T-helper 1 cell (primary cell): ENCODE results near the gene CLCN5.

ENCODE experiments used
- DNase-seq, 5 donors: peaks; one replicate each; pipeline ENCODE4 v3.0.0-alpha.2; 2012 to 2020

Gene CLCN5

DNA sequence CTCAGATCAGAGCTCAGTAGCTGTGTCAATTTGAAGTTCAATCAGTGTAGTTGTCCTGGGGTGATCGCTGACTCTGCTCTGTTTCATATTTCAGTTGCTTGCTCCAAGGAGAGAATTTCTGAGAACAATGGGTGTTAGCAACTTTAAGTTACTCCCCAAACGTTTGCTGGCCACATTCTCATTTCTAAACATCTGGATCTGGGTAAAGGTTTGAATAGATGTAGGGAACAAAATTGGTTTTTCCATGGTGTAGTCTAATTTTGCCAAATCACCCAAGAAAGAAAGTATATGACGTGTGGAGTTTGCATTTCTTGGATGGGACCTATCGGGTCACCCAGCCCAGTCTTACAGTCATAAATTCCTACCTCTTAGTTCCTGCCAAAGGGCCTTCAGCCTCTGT lies 174.7 kb downstream of the CLCN5 start:
- no peak for DNase-seq

DNA sequence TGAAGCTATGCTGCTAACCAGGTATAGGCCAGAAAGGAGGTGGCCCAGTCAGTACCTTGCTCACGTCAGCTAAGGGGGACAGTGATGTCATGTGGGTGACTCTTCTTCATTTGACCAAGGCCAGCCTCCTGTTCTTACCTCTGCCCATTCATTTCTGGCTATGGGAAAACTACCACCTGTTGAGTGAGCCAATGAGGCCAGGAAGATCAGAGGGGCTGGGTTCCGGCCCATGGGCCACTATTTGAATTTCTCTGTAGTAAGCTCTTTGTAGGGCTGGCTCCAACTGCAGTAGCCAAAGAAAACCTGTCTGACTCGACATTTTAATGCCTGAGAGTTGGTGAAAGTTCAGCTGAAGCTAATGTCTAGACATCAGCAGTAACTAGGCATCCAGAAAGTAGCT lies 175.8 kb downstream of the CLCN5 start:
- no peak for DNase-seq

DNA sequence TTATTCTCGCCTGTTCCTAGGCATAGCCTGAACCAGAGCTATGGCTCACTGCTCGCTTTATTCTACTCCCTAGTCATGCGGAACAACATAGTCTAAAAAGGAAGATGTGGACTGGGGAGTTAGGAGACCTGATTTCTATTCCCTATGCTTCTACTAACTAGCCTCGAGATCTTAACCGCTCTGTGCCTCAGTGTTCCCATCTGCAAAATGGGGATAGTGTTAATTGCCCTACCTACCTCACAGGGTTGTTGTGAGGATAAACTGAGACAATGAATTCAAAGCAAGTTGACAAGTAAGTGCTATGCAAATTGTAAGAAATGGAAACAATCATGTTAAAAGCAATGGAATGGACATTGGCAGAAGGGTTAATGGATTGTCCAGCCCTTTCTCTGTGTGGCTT lies 176.4 kb downstream of the CLCN5 start:
- DNase-seq: no peak

- DNase-seq: no peak
Measured at GRCh38 chrX:50099331-50099730, 176.9 kb downstream of the CLCN5 start.

GRCh38 chrX:50100188-50100587 lies 177.8 kb downstream of the CLCN5 start:
- DNase-seq: no peak

DNA sequence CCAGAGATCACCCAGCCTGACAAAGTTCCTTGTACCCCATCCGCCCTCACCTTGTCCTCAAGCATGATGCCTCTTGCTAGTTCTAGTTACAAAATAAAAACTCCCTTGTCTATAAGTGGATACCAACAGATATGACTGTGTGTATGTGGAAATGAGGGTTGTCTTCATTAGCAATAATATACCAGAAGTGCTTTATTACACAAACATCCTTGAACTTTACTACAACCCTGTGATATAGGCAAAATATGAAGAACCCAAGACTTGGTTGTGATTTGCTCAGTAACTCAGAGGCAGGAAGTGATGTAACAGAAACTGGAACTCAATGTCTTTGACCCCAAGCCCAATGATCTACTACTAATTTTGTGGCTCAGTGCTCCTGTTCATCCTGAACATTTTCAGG lies 180.8 kb downstream of the CLCN5 start:
- DNase-seq: no peak

DNA sequence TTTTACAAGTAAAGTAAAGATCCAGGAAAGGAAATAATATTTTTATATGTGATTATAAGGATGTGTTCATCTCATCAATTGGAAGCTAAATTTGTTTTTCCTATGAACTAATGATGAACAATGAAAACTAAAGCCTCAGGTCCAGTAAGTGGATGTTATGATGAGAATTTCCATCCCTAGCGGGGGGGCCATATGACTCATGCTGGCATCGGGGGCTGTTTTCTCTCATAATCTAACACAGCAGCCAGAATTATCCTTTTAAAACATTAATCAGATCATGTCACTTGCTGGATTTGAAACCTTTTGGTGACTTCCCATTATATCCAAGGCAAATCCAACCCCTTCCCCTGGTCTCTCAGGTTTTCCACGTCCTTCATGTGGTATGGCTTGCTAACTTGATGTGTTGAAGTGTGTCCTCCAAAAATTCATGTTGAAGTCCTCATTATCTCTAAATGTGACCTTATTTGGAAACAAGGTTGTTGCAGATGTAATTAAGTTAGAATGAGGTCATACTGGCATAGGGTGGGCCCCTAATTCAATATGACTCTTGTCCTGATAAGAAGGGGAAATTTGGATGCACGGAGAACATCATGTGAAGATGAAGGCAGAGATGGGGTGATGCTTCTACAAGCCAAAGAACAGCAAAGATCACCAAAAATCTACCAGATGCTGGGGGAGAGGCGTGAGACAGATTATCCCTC lies 181.6 kb downstream of the CLCN5 start:
- no peak for DNase-seq

GRCh38 chrX:50106051-50106675 lies 183.8 kb downstream of the CLCN5 start:
- DNase-seq: no peak

DNA sequence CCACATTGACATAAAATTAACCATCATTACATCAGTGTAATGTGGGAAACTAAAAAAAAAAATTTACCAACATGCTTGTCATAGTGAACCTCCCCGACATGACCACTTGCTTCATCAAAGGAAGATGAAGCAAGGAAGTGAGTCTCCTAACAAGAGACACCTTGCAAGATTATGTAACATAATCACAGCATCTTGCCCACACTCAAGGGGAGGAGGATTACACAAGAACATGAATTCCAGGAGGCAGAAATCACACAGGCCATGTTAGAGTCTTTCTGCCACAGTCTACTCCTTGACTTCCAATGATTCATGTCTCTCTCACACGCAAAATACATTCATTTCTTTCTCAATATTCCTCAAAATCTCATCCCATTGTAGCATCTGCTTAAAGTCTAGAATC lies 185.1 kb downstream of the CLCN5 start:
- DNase-seq: no peak

DNA sequence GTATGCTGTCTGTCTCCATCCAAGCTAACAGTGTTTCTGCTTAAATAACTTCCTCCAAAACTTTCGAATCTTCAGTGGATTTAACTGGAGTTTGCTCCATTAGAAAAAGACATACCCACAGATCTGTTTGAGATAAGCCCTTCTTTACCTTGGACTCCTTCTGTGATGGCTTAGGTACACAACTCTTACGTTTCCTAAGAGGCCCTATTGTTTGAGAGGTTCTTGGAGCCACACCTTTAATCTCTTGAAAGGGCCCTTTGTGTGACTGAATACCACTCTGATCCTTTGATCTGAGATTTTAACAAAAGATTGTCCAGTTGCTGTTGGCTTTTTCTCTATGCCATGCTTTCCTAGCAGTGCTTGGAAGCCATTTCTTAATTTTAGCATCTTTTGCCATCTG lies 185.9 kb downstream of the CLCN5 start:
- no peak for DNase-seq

- no peak for DNase-seq
Measured at GRCh38 chrX:50111742-50112141, 189.3 kb downstream of the CLCN5 start.

DNA sequence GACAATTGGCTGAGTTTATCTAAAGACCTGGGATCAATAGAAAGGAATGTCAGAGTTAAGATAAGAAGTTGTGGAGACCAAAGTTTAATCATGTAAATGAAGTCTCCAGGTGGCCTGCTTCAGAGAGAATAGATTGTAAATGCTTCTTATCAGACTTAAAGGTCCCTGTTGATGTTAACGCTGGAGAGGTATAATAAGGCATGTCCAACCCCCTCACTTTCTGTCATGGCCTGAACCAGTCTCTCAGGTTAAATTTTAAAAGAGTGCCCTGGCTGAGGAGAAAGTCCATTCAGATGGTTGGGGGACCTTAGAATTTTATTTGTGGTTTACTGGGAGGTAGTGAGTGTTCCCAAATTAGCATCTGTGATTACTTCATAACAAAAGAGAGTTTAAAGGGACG lies 191.7 kb downstream of the CLCN5 start:
- DNase-seq: no peak

DNA sequence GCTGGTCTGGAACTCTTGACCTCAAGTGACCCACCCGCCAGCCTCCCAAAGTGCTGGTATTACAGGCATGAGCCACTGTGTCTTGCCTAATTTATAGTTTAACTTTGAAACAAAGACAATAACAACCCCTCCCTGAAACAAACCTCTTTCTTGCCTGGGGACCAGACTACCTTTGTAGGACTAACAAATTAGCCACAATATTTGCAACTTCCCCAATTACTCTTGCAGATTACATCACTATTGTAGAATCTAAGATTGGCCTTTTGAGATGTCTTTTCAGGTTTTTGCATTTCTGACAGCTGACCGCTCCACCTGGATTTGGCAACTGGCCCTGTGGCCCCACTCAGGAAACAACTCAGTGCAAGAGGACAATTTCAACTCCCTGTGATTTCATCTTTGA lies 193.6 kb downstream of the CLCN5 start:
- no peak for DNase-seq

GRCh38 chrX:50117476-50117875 lies 195.1 kb downstream of the CLCN5 start:
- no peak for DNase-seq

- DNase-seq: no peak
Measured at GRCh38 chrX:50125480-50125879, 203.1 kb downstream of the CLCN5 start.

DNA sequence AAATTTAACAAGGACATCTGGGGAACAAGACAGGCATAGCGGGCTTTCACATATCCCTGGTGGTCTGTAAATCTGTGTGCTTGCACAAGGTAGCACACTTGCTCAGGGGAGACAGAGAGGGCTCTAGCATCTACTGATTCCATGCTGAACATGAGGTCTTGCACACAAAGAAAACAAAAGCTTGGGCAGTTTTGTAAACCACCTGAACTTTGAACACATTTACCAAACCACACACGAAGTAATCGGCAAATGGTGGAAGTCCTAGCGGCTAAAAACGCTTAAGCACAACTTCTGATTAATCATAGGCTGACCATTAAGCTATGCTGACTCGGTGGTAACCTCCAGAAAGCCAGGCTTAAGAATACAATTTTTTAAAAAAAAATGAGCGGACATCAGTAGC lies 225.6 kb downstream of the CLCN5 start:
- no peak for DNase-seq
